ENCODE results near the gene SAMD10.
A peak's percentile ranks its signal among the peaks of the same experiment; 100 is the strongest.
"Not testable (repeated sequence)": the region's sequence is repeated elsewhere in the genome, so short reads cannot be mapped to it uniquely, and the experiment has no call there.

SAMD10 gene

GRCh38 chr20:63979557-63980316, at the start of gene SAMD10:
SAMD10 (minus strand) TSS chr20:63979642; CDS start chr20:63979467, 175 bp downstream.
- DNase-seq, result peak; percentile 66 to 71

GRCh38 chr20:64027981-64028685, 48.7 kb upstream of the SAMD10 start:
- no peak for DNase-seq

- DNase-seq, result no peak
These were observed 46.5 kb upstream of the SAMD10 start for GRCh38 chr20:64025826-64026412.

GRCh38 chr20:64025101-64025825, 45.8 kb upstream of the SAMD10 start:
- no peak for DNase-seq

DNA sequence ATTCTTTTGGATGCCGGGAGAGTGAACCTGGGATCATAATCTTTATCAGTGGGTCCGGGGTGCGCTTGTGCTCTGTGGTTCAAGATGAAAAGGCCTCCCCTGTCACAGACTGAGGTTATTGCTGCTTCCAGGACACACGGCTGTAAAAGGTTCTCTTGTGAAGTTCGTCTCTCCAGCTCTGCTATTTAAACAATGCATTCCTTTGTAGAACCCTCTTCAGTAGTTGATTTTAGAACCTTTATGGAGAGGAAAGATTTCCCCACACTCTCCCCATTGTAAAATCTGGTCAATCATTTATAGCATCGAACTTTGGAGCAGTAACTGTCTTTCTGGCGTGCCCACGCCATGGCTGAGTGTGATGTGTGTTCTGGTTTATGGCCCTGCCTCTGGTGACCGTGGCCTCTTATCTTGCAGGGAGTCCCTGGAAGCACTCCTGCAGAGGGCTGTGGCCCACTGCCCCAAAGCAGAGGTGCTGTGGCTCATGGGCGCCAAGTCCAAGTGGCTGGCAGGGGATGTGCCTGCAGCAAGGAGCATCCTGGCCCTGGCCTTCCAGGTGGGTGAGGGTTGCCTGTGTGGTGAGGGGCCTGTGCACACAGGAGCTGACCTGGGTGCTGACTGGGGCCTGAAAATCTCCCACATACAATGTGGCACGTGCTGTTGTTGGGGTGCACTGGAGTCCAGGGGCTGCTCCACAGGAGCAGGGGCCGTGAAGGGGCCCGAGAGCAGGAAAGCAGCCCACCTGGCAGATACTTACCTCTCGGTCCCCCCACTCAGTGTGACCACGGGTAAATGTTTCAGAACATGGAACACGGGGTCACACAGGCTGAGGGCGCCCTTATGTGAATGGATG, 44.9 kb upstream of the SAMD10 start:
- DNase-seq, result no peak

GRCh38 chr20:64023361-64024140, 44.1 kb upstream of the SAMD10 start:
- DNase-seq, result no peak

GRCh38 chr20:64022671-64023360, 43.4 kb upstream of the SAMD10 start:
- no peak for DNase-seq

DNA sequence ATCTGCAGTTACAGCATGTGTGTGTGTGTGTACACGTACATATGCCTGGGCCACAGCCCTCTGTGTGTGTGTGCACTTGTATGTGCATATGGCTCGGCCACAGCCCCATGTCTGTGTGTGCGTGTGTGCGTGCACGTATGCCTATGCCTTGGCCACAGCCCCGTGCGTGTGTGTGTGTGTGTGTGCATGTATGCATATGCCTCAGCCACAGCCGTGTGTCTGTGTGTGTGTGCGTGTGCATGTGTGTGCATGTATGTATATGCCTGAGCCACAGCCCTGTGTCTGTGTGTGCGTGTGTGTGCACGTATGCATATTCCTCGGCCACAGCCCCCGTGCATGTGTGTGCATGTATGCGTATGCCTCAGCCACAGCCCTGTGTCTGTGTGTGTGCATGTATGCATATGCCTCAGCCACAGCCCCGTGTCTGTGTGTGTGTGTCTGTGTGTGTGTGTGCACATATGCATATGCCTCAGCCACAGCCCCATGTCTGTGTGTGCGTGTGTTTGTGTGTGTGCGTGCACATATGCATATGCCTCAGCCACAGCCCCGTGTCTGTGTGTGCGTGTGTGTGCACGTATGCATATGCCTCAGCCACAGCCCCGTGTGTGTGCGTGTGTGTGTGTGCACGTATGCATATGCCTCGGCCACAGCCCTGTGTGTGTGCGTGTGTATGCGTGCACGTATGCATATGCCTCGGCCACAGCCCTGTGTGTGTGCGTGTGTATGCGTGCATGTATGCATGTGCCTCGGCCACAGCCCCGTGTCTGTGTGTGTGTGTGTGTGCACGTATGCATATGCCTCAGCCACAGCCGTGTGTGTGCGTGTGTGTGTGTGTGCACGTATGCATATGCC, 41.9 kb upstream of the SAMD10 start:
- no peak for DNase-seq

DNA sequence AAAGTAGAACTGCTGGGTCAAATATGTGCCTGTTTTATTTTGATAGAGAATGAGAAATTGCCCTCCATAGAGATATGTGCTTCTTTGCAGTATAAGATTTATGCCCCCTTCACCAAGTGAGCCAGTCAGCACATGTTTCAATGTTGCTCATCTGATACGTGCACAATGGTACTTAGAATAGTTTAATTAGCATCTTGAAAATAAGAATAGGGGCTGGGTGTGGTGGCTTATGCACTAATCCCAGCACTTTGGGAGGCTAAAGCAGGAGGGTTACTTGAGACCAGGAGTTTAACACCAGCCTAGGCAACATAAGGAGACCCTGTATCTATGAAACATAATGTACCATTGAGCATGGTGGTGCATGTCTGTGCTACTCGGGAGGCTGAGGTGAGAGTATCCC, 36.2 kb upstream of the SAMD10 start:
- no peak for DNase-seq

- DNase-seq, result not testable (repeated sequence)
These were observed 33.1 kb upstream of the SAMD10 start for GRCh38 chr20:64012385-64013154.

DNA sequence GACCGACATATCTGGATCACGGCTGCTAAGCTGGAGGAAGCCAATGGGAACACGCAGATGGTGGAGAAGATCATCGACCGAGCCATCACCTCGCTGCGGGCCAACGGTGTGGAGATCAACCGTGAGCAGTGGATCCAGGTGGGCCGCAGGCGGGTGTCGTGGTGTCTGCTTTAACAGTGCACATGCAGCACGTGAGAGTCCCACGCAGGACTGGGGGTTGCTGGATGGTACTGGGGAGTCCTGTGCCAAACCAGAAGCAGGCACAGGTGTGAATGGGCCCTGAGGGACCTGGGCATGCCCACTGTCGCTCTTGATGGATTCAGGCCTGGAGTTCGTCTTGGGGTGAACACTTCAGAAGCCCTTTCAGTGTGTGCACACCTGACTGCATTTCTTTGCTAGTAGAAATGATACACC, 31.9 kb upstream of the SAMD10 start:
- DNase-seq, result no peak

GRCh38 chr20:64010711-64011237, 31.3 kb upstream of the SAMD10 start:
- DNase-seq, result no peak

- no peak for DNase-seq
These were observed 30.5 kb upstream of the SAMD10 start for GRCh38 chr20:64009811-64010387.

DNA sequence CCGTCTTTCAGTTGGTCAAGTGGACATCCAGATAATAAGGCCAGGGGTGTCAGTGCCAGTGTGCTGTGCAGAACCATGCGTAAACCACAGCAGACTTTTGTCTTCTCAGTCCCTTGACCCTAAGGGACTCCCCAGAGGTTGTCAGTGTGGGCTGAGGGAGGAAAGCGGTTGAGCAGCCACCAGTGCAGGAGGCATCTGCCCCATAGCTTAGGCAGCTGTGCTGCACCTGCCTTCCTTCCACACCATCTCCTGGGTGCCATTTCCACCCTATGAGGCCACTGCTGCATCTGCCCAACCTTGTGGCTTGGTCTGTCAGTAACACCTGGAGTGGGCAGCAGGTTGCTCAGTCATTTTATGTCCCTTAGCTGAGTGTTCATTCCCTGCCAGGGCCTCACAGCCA, 27.5 kb upstream of the SAMD10 start:
- no peak for DNase-seq

DNA sequence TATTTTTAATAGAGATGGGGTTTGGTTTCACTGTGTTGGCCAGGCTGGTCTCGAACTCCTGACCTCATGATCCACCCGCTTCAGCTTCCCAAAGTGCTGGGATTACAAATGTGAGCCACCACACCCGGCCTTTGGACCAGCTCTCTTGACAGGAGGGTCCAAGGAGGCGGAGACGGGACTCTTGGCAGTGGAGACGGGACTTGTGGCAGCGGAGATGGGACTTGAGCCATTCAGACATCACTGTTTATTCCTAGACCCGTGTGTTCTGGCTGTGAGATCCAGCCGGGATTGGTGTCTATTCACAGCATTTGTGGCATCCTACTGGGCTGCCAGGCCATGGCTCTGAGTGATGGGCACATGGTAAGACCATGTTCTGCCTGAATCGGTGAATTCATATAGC, 27.0 kb upstream of the SAMD10 start:
- no peak for DNase-seq

DNA sequence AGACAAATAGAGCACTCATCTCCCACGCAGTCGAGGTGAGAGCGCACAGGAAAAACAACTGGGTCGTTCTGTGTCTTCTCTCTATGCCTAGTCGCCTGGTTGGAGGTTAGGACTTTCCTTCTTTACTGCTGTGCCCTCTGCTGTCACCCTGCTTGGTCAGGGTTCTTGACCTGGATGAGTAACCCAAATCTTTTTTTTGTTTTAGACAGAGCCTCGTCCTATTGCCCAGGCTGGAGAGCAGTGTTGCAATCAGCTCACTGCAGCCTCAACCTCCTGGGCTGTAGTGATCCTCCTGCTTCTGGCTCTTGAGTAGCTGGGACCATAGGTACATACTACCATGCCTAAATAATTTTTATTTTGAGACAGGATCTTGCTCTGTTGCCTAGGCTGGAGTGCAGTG, 26.0 kb upstream of the SAMD10 start:
- no peak for DNase-seq

- DNase-seq, result no peak
These were observed 24.7 kb upstream of the SAMD10 start for GRCh38 chr20:64003960-64004725.

DNA sequence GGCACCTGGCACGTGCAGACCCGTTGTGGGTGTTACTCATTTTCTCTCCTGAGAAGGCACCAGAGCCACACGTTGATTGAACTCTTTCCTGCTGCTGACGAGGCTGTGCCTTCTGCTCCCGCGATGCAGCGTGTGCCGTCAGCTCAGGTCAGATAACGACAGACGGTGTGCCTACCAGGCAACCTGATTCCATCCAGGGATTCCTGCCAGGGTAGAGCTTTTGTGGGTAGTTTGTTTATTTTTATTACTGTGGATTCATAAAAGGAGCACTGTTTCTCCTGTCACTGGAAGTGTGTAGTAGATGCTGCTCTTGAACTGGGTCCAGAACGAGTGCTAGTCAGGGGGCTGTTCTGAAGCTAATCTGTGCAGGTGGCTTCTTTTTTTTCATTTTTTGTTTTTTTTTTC, 22.2 kb upstream of the SAMD10 start:
- DNase-seq, result no peak
